Neural cell (in vitro differentiated cells): Measurements from ENCODE around the gene TBCA. TPM values are rescaled to one million over a fixed set of nuclear protein-coding genes. Genes with fewer than 3 reads are reported as not detected.

Source experiments
- H2AFZ ChIP-seq: fragments of 200-600, 300-800 bp; sonication (generic), shearing (Covaris generic); 2 replicates; pipeline ENCODE4 v1.6.0; 2014; ENCODE audit warnings: low read depth, mild to moderate bottlenecking, antibody characterized with exemption, low read length, moderate library complexity
- H3F3A ChIP-seq: fragments of 200-600 bp; shearing (Covaris generic); 2 replicates; pipeline ENCODE4 v1.6.1; 2016; ENCODE audit warnings: mild to moderate bottlenecking, moderate library complexity, mixed read lengths, antibody characterized with exemption, low read length; ENCODE audit not compliant: insufficient read depth, poor library complexity, severe bottlenecking
- H3K27ac ChIP-seq: fragments of 200-600, 300-800 bp; sonication (generic), shearing (Covaris generic); 2 replicates; pipeline ENCODE4 v1.5.1; 2014; ENCODE audit warnings: mild to moderate bottlenecking, low read length, moderate library complexity
- H3K27me3 ChIP-seq: fragments of 300-800, 200-600 bp; sonication (generic), shearing (Covaris generic); 2 replicates; pipeline ENCODE4 v1.6.0; 2014; ENCODE audit warnings: mild to moderate bottlenecking, low read depth, low read length, moderate library complexity; ENCODE audit not compliant: insufficient read depth
- H3K36me3 ChIP-seq: fragments of 300-800, 200-600 bp; sonication (generic), shearing (Covaris generic); 2 replicates; pipeline ENCODE4 v1.5.1; 2014; ENCODE audit warnings: mild to moderate bottlenecking, antibody characterized with exemption, low read length, moderate library complexity; ENCODE audit not compliant: insufficient read depth
- H3K4me2 ChIP-seq: fragments of 300-800, 200-600 bp; sonication (generic), shearing (Covaris generic); 2 replicates; pipeline ENCODE4 v1.6.0; 2014; ENCODE audit warnings: mild to moderate bottlenecking, low read length
- H3K4me3 ChIP-seq: fragments of 300-800, 200-600 bp; sonication (generic), shearing (Covaris generic); 2 replicates; pipeline ENCODE4 v1.5.1; 2014; ENCODE audit warnings: mild to moderate bottlenecking, low read length, moderate library complexity
- H3K79me2 ChIP-seq: fragments of 200-600 bp; shearing (Covaris generic); replicated peaks from 2 replicates; pipeline ENCODE4 v1.6.0; 2014; ENCODE audit warnings: mild to moderate bottlenecking, low read length, moderate library complexity; ENCODE audit not compliant: insufficient read depth
- H3K9ac ChIP-seq: fragments of 300-800, 200-600 bp; sonication (generic), shearing (Covaris generic); 2 replicates; pipeline ENCODE4 v1.6.1; 2016; ENCODE audit warnings: mild to moderate bottlenecking, low read length, mixed read lengths
- H3K9me2 ChIP-seq: fragments of 200-600 bp; shearing (Covaris generic); 2 replicates; pipeline ENCODE4 v1.6.1; 2016; ENCODE audit warnings: mild to moderate bottlenecking, low read length, mixed read lengths; ENCODE audit not compliant: insufficient read depth
- H3K9me3 ChIP-seq: fragments of 200-600, 300-800 bp; sonication (generic), shearing (Covaris generic); 2 replicates; pipeline ENCODE4 v1.6.1; 2016; ENCODE audit warnings: mild to moderate bottlenecking, mixed run types, low read length, moderate library complexity, mixed read lengths
- H4K20me1 ChIP-seq: fragments of 200-600 bp; shearing (Covaris generic); 2 replicates; pipeline ENCODE4 v1.6.1; 2016; ENCODE audit warnings: mild to moderate bottlenecking, mixed run types; ENCODE audit not compliant: insufficient read depth
- EP300 ChIP-seq: fragments of 450-650 bp; conservative IDR thresholded peaks from 2 replicates; pipeline ENCODE4 v1.6.1; 2014; ENCODE audit warnings: antibody characterized with exemption, mild to moderate bottlenecking, moderate library complexity; ENCODE audit not compliant: poor library complexity, severe bottlenecking
- EZH2 ChIP-seq: fragments of 200-600, 300-800 bp; shearing (Covaris generic), sonication (generic); IDR thresholded peaks from 2 replicates; pipeline ENCODE4 v1.6.1; 2014; ENCODE audit warnings: antibody characterized with exemption, low read length, borderline replicate concordance, mild to moderate bottlenecking; ENCODE audit not compliant: insufficient read depth, poor library complexity, severe bottlenecking
- MXI1 ChIP-seq: fragments of 450-650 bp; conservative IDR thresholded peaks from 2 replicates; pipeline ENCODE4 v1.6.1; 2014; ENCODE audit warnings: antibody characterized with exemption, mild to moderate bottlenecking; ENCODE audit not compliant: poor library complexity, severe bottlenecking
- POLR2AphosphoS5 ChIP-seq: IDR thresholded peaks from 2 replicates; pipeline ENCODE4 v1.6.1; 2012
- RAD21 ChIP-seq: fragments of 450-650 bp; conservative IDR thresholded peaks from 2 replicates; pipeline ENCODE4 v1.6.1; 2014; ENCODE audit warnings: antibody characterized with exemption, mild to moderate bottlenecking, moderate library complexity
- SMC3 ChIP-seq: fragments of 450-650 bp; conservative IDR thresholded peaks from 2 replicates; pipeline ENCODE4 v1.6.1; 2014; ENCODE audit warnings: antibody characterized with exemption, mild to moderate bottlenecking, moderate library complexity; ENCODE audit not compliant: poor library complexity
- TAF1 ChIP-seq: IDR thresholded peaks from 2 replicates; pipeline ENCODE4 v1.6.1; 2012; ENCODE audit warnings: low read depth
- polyA plus RNA-seq: library from polyadenylated mRNA; depleted of rRNA; stranded (reverse); fragments of >200 nt; gene quantifications from 2 replicates; pipeline ENCODE4 v1.2.3, GENCODE V29; 2014
- TF ChIP-seq, protein P1 (sequence below): fragments of 450-650 bp; IDR thresholded peaks from 2 replicates; pipeline ENCODE4 v1.5.1; 2014; ENCODE audit warnings: antibody characterized with exemption, mild to moderate bottlenecking, moderate library complexity; ENCODE audit not compliant: poor library complexity, severe bottlenecking
- TF ChIP-seq, protein P2 (sequence below): IDR thresholded peaks from 2 replicates; pipeline ENCODE4 v1.6.1; 2012; ENCODE audit warnings: borderline replicate concordance

The TBCA gene
- polyA plus RNA-seq, 1 donor from 2014 or later, result 481 TPM

DNA sequence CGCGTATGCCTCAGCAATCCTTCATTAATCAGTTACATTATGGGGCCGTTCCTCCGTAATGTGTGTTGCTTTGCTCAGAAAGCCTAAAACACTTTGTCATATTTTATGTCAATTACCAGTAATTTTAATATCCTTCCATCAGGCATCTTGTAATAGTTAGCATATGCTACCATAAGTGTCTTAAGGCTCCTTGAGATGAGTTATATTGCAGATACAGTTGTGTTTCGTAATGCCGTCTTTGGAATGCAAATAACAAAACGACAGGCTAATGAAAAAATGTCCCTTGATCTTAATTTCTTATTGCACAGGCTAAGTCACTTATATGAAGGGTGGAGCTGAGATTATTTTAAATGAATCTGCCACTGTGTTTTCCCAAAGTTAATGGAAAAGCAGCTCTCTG is 50.5 kb downstream of the TBCA start:
- Histone ChIP-seq H3K9me2 (no peaks in the 10 kb centered on the region), H2AFZ (no peak overlapping the region), H3K9ac (no peak overlapping the region), H3K4me3 (no peak overlapping the region), H4K20me1 (no peaks in the 10 kb centered on the region), H3K27ac (no peak overlapping the region), H3K4me2 (no peak overlapping the region), H3K36me3 (no peaks in the 10 kb centered on the region), H3K27me3 (no peaks in the 10 kb centered on the region), H3K79me2 (peaks cover 7% of the 10 kb centered on the region), H3K9me3 (no peaks in the 10 kb centered on the region), H3F3A (no peaks in the 10 kb centered on the region)
- TF ChIP-seq, protein P1, sequence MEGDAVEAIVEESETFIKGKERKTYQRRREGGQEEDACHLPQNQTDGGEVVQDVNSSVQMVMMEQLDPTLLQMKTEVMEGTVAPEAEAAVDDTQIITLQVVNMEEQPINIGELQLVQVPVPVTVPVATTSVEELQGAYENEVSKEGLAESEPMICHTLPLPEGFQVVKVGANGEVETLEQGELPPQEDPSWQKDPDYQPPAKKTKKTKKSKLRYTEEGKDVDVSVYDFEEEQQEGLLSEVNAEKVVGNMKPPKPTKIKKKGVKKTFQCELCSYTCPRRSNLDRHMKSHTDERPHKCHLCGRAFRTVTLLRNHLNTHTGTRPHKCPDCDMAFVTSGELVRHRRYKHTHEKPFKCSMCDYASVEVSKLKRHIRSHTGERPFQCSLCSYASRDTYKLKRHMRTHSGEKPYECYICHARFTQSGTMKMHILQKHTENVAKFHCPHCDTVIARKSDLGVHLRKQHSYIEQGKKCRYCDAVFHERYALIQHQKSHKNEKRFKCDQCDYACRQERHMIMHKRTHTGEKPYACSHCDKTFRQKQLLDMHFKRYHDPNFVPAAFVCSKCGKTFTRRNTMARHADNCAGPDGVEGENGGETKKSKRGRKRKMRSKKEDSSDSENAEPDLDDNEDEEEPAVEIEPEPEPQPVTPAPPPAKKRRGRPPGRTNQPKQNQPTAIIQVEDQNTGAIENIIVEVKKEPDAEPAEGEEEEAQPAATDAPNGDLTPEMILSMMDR, result no peak
- TF ChIP-seq EZH2, result no peak
- TF ChIP-seq EP300, result no peak
- TF ChIP-seq POLR2AphosphoS5, result no peak
- TF ChIP-seq, protein P2, sequence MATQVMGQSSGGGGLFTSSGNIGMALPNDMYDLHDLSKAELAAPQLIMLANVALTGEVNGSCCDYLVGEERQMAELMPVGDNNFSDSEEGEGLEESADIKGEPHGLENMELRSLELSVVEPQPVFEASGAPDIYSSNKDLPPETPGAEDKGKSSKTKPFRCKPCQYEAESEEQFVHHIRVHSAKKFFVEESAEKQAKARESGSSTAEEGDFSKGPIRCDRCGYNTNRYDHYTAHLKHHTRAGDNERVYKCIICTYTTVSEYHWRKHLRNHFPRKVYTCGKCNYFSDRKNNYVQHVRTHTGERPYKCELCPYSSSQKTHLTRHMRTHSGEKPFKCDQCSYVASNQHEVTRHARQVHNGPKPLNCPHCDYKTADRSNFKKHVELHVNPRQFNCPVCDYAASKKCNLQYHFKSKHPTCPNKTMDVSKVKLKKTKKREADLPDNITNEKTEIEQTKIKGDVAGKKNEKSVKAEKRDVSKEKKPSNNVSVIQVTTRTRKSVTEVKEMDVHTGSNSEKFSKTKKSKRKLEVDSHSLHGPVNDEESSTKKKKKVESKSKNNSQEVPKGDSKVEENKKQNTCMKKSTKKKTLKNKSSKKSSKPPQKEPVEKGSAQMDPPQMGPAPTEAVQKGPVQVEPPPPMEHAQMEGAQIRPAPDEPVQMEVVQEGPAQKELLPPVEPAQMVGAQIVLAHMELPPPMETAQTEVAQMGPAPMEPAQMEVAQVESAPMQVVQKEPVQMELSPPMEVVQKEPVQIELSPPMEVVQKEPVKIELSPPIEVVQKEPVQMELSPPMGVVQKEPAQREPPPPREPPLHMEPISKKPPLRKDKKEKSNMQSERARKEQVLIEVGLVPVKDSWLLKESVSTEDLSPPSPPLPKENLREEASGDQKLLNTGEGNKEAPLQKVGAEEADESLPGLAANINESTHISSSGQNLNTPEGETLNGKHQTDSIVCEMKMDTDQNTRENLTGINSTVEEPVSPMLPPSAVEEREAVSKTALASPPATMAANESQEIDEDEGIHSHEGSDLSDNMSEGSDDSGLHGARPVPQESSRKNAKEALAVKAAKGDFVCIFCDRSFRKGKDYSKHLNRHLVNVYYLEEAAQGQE, result no peak
- TF ChIP-seq MXI1, result no peak
- TF ChIP-seq SMC3, result no peak
- TF ChIP-seq TAF1, result no peak

DNA sequence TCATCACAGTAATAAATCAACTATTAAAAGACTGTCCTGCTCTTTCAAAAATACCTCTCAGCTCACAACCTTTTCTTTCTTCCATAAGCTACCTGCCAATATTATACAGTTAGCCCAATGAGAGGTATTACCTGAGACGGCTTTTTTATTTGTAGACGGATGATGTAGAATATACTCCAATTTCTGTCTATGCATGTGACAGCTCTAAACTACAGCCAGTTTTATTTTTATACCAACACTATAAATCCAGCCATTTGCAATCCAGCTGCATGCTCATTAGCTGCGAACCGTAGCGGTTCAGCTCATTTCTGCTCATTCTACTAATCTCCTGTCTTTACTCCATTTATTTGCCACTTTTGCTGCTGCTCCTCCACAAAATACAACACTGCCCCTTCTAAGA is 51.2 kb downstream of the TBCA start:
- TF ChIP-seq, protein P2, result no peak
- no peak for TF ChIP-seq POLR2AphosphoS5
- TF ChIP-seq EP300, result no peak
- no peak for TF ChIP-seq MXI1
- TF ChIP-seq, protein P1, result no peak
- no peak for TF ChIP-seq RAD21
- no peak for TF ChIP-seq EZH2
- TF ChIP-seq TAF1, result no peak
- TF ChIP-seq SMC3, result no peak
- no peak overlapping the region for H3K27ac ChIP-seq
- no peaks in the 10 kb centered on the region for H3K36me3 ChIP-seq
- no peaks in the 10 kb centered on the region for H3K27me3 ChIP-seq
- no peak overlapping the region for H3K4me2 ChIP-seq
- H3K9me2 ChIP-seq, result no peaks in the 10 kb centered on the region
- peaks cover 7% of the 10 kb centered on the region for H3K79me2 ChIP-seq
- H4K20me1 ChIP-seq, result no peaks in the 10 kb centered on the region
- H3K9ac ChIP-seq, result no peak overlapping the region
- H2AFZ ChIP-seq, result no peak overlapping the region
- H3K4me3 ChIP-seq, result no peak overlapping the region
- no peaks in the 10 kb centered on the region for H3F3A ChIP-seq
- H3K9me3 ChIP-seq, result no peaks in the 10 kb centered on the region
